GM15510 (cell line): ENCODE measurements around the gene E2F6.

Experiments used
- POLR2A ChIP-seq: IDR thresholded peaks from 3 replicates; pipeline ENCODE4 v1.6.1; 2011; ENCODE audit warnings: borderline replicate concordance; ENCODE audit not compliant: insufficient read length; ENCODE audit errors: extremely low read depth

Gene E2F6

GRCh38 chr2:11500702-11501303, 34.8 kb upstream of the E2F6 start:
- TF ChIP-seq POLR2A = no peak

- no peak for TF ChIP-seq POLR2A
These were observed 33.3 kb upstream of the E2F6 start for GRCh38 chr2:11499081-11499743.

GRCh38 chr2:11498543-11499034, 32.6 kb upstream of the E2F6 start:
- no peak for TF ChIP-seq POLR2A

DNA sequence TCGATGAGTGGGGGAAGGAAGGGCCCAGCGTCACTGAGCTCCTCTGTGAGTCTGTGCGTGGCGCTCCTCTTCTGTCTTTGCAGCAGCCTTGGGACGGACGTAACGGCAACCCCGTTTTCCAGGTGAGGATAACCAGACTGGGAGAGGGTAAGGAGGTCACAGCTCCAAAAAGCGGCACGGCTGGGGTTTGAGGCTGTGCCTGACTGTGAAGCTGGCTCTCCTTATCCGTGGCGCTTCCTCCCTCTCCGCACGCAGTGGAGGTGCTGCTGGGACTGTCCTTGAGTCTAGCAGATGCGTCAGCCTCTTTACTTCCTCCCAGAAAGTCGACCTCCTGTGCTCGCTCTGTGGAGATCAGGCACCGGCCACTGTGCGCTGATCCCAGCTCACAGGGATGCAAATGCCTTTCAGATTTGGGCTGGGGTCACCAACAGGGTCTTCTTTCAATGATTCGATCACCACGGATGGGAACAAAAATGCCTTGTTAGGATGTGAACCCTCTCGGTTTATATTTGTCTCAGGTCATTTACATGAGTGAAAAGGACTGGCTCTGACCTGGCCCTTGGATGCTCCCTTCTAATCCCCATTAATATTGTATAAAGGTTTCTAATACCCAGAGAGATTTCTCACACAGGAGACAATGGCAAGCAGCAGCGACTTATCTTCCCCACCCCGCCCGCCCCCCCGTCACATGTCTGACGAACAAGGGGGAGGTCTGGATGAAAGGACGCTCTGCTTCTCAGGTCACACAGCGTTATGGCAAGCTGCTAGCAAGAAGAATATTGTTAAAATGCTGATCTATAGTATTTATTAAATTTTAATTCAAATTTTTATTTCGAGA, 30.1 kb upstream of the E2F6 start:
- TF ChIP-seq POLR2A = no peak

DNA sequence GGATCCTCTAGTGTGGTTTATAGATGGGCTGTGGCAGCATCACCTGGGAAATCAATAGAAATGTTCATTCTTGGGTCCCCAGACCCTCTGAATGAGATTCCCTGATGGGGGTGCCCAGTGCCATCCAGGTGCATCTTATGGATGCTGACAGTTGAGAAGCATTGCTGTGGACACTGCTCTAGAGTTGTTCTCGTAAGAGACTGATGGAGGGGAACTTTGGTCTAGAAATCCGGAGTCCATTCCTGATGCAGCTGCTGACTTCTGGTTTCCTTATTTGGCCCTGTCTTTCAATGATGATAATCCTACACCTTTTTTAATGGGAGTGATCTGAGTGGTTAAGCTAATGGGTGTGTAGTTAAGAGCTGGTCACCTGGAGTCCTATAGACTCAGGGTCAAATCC, 28.3 kb upstream of the E2F6 start:
- no peak for TF ChIP-seq POLR2A

GRCh38 chr2:11493282-11493681, 27.3 kb upstream of the E2F6 start:
- TF ChIP-seq POLR2A = no peak

GRCh38 chr2:11492720-11493119, 26.8 kb upstream of the E2F6 start:
- TF ChIP-seq POLR2A = no peak

DNA sequence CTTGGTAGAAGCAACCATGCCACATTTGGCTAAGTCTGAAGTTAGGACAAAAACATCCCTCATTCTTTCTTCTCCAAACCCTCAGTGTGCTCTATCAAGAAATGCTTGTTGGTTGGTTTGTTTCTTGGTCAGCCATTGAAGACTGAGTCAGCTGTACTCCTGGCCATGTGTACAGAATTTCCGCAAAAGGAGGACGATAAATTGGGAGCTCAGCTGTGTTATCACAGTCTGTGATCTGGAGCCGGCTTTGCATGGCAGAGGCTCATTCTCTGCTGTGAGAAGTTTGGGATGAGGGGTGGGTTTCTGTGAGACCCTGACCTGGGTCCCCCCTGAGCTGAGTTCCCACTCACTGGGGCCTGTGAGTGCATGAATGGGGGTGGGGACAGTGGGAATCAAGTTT, 26.3 kb upstream of the E2F6 start:
- TF ChIP-seq POLR2A = no peak

DNA sequence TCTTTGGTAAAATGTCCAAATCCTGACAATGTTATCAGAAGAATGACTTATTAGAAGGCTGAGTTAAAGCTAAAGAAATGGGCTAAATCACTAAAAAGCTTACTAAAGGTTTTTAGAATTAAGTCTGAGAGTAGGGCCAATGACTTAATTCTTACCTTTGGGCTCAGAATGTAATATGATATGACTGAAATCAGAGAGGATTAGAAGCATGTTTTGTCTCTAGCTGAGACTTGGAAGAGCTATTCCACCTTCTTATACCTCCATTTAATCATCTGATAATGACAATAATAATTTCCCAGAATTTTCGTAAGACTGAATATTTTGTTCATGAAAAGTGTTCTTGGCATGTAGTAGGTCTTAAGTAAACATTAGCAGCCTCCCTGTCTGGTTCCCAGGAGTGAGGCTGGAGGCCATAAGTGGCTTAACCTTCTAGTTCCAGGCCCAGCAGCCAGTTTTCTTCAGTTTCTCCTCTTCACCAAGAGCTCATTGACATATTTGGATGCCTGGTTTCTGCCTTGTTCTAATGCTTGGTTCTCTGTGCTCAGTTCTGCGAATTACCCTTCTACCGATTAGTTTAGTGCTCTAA, 25.5 kb upstream of the E2F6 start:
- no peak for TF ChIP-seq POLR2A

- TF ChIP-seq POLR2A = no peak
These were observed 24.2 kb upstream of the E2F6 start for GRCh38 chr2:11490194-11490593.

DNA sequence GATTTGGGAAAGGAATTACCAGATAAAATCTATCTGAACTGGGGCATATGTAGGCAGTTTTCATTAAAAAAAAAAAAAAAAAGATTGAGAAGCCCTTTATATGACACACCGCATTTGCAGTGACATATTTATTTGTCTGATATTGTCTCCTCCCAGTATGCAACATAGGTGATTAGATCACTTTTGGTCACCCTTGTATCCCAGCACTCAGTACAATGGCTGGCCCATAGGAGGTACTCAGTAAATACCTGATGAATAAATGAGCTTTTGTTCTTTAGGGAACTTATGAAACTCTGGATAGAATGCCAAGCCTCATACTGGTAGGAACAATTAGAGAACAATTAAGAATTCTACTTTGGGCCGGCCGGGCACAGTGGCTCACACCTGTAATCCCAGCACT, 22.8 kb upstream of the E2F6 start:
- no peak for TF ChIP-seq POLR2A

DNA sequence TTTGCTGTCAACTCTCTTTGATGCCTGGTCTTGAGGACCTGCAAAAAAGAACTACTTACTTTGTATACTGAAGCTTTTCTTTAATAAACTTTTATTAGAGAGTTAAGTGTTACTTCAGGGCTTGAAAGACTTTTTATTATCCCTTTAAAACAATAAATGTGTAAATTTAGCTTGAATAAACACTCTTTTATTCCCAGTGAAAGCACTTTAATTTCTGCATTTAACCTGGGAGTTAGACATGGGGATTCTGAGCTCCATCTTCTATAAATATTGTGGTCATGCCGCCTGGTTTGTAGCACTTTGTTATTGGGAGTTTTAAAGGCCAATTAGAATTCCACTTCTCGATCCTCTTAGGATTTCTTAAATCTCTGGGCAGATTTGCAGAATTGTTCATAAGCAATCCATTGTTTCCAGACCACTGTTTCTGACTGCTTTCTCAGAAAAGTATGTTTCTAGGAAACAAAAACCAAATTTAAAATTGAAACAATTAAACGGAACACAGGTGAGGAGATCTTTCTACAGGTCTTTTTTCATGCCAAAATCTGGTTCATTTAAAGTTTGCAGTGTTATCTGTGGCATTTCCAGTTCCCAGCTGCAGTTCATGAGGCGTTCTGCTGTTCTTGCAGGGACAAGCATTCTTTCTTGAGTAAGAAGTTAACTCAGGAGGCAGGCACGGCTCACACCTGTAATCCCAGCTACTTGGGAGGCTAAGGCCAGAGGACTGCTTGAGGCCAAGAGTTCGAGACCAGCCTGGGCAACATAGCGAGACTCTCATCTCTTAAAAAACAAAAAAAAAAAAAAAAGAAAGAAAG, 18.1 kb upstream of the E2F6 start:
- TF ChIP-seq POLR2A = no peak

DNA sequence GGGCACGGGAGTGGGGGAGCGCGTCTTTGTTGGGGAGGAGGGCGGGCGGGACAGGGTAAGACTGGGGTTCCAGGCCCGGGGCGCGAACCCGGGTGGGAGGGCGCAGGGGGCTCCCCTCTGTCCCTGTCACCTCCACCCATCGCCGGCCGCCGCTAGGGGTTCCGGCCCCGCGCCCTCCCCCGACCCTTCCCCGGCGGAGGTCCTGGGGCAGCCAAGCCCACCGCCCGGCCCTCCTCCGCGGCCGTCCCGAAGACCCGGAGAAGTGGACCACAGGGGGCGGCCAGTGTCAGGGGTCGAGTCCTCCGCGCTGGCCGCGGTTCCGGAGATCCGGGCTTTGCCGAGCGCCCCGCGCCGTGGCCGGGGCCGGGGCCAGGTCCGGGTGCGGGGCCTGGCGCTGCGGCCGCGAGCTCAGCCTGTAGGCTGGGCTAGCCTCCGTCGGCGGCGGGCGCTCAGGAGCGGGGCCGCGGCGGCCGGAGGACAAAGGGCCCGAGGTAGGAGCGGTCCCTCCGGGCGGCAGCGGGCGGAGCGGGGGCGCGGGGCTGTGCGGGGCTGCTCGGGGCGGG, 16.6 kb upstream of the E2F6 start:
- TF ChIP-seq POLR2A = no peak

DNA sequence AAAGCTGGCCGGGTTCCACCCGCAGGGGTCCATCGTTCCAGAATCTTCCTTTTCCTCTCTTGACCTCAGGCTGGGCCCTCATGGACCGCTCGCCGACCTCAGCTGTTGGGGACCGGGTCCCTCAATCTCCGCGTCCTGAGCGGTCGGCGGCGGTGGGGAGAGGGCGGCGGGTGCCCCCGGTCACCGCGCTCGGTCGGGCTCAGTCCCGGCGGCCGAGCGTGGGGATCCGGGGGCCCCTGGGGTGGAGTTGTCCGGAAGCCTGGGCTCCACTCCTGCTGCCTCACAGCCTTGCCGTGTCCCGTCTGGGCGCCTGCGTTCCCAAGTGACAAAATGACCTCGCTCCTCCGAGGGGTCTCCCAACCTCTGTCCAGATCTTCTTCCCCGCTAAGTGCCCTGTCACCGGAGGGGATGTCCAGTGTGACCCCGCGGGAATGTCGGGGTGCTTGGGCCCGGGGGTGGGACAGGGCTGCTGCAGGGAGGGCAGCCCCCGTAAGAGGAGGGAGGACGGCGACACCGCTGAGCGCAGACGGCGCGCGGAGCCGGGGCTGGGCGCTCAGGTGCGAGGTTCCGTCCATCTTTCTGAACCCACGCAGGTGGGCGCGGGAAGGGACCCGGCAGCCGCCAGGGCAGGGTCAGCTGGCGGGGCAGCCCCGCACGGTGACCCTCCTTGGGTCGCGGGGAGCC, 16.0 kb upstream of the E2F6 start:
- TF ChIP-seq POLR2A = no peak

DNA sequence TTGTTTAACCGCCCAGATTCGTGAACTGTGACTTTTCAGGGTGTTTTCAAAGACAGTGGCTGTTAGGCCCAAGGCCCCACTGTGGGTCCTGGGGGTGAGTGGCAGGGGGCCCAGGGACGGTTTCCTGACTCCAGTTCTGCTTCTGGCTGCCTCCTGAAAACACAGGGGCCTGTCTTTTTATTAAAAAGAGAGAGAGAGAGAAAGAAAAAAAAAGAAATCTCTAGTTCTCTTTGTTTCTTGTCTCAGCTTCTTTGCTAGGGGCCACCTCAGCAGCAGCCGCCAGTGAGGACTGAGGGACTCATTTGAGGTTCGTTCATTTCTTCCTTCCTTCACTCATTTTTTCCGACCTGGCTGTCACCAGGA, 15.4 kb upstream of the E2F6 start:
- TF ChIP-seq POLR2A = no peak

GRCh38 chr2:11480859-11481258, 14.9 kb upstream of the E2F6 start:
- TF ChIP-seq POLR2A = no peak
